HG03039 (cell line): ENCODE results near the gene LIMD2.

ENCODE experiments used
- ATAC-seq: cut with Tn5 transposase; IDR thresholded peaks from one replicate; pipeline ENCODE4 v1.9.1; 2021; ENCODE audit warnings: mild to moderate bottlenecking, moderate library complexity; ENCODE audit not compliant: unreplicated experiment

LIMD2 gene

GRCh38 chr17:63701868-63702720 lies 2.2 kb upstream of the LIMD2 start:
- no peak for ATAC-seq

GRCh38 chr17:63701456-63701820 lies 1.5 kb upstream of the LIMD2 start:
- no peak for ATAC-seq

- peak; percentile 14 for ATAC-seq
Measured at GRCh38 chr17:63700528-63701455, 867 bp upstream of the LIMD2 start.

GRCh38 chr17:63698886-63699637 lies 863 bp downstream of the LIMD2 start:
- ATAC-seq: peak; percentile 25

- ATAC-seq: no peak
Measured at GRCh38 chr17:63698381-63698885, 1.5 kb downstream of the LIMD2 start.

GRCh38 chr17:63697341-63698286 lies 2.3 kb downstream of the LIMD2 start:
- ATAC-seq: no peak

- ATAC-seq: no peak
Measured at GRCh38 chr17:63696381-63696961, 3.5 kb downstream of the LIMD2 start.

- ATAC-seq: no peak
Measured at GRCh38 chr17:63695889-63696288, 4.0 kb downstream of the LIMD2 start.

- no peak for ATAC-seq
Measured at GRCh38 chr17:63694950-63695773, 4.8 kb downstream of the LIMD2 start.

- ATAC-seq: no peak
Measured at GRCh38 chr17:63694229-63694949, 5.5 kb downstream of the LIMD2 start.

- ATAC-seq: no peak
Measured at GRCh38 chr17:63693411-63694113, 6.4 kb downstream of the LIMD2 start.

- ATAC-seq: no peak
Measured at GRCh38 chr17:63692195-63692816, 7.6 kb downstream of the LIMD2 start.

GRCh38 chr17:63689479-63689878 lies 10.4 kb downstream of the LIMD2 start:
- no peak for ATAC-seq

GRCh38 chr17:63688396-63689020 lies 11.4 kb downstream of the LIMD2 start:
- ATAC-seq: no peak

- no peak for ATAC-seq
Measured at GRCh38 chr17:63686138-63686685, 13.7 kb downstream of the LIMD2 start.

GRCh38 chr17:63685578-63685977 lies 14.3 kb downstream of the LIMD2 start:
- ATAC-seq: no peak
